GM18505 (cell line): ENCODE data around the gene SULT1A1.
"Not testable (repeated sequence)": the region's sequence is repeated elsewhere in the genome, so short reads cannot be mapped to it uniquely, and the experiment has no call there.

Source experiments
- ATAC-seq: cut with Tn5 transposase; IDR thresholded peaks from one replicate; pipeline ENCODE4 v1.9.1; 2021; ENCODE audit not compliant: unreplicated experiment
- POLR2A ChIP-seq: IDR thresholded peaks from 4 replicates; pipeline ENCODE4 v1.6.1; 2011; ENCODE audit warnings: borderline replicate concordance; ENCODE audit not compliant: insufficient read depth, insufficient read length; ENCODE audit errors: extremely low read depth

The SULT1A1 gene

GRCh38 chr16:28575446-28576109 lies 34.3 kb downstream of the SULT1A1 start:
- no peak for ATAC-seq
- no peak for TF ChIP-seq POLR2A

GRCh38 chr16:28574925-28575324 lies 34.9 kb downstream of the SULT1A1 start:
- ATAC-seq: no peak
- no peak for TF ChIP-seq POLR2A

- TF ChIP-seq POLR2A: no peak
- ATAC-seq: no peak
Observed at GRCh38 chr16:28573738-28574718, 35.8 kb downstream of the SULT1A1 start.

GRCh38 chr16:28572696-28573510 lies 36.9 kb downstream of the SULT1A1 start:
- TF ChIP-seq POLR2A: no peak
- no peak for ATAC-seq

GRCh38 chr16:28569968-28570752 lies 39.7 kb downstream of the SULT1A1 start:
- no peak for ATAC-seq

GRCh38 chr16:28569021-28569420 lies 40.8 kb downstream of the SULT1A1 start:
- TF ChIP-seq POLR2A: no peak
- no peak for ATAC-seq

More at GRCh38 chr16:28569968-28570752, 39.7 kb downstream of the SULT1A1 start:
- no peak for TF ChIP-seq POLR2A

GRCh38 chr16:28567292-28567691 lies 42.6 kb downstream of the SULT1A1 start:
- no peak for ATAC-seq
- TF ChIP-seq POLR2A: no peak

GRCh38 chr16:28566233-28566925 lies 43.5 kb downstream of the SULT1A1 start:
- not testable (repeated sequence) for ATAC-seq

GRCh38 chr16:28563218-28563617 lies 46.6 kb downstream of the SULT1A1 start:
- no peak for TF ChIP-seq POLR2A
- no peak for ATAC-seq

GRCh38 chr16:28562199-28562598 lies 47.6 kb downstream of the SULT1A1 start:
- no peak for TF ChIP-seq POLR2A
- no peak for ATAC-seq

GRCh38 chr16:28561557-28562187 lies 48.2 kb downstream of the SULT1A1 start:
- ATAC-seq: no peak

More at GRCh38 chr16:28561557-28562187, 48.2 kb downstream of the SULT1A1 start:
- no peak for TF ChIP-seq POLR2A
